ENCODE measurements around the gene CCDC92.

CCDC92 gene

DNA sequence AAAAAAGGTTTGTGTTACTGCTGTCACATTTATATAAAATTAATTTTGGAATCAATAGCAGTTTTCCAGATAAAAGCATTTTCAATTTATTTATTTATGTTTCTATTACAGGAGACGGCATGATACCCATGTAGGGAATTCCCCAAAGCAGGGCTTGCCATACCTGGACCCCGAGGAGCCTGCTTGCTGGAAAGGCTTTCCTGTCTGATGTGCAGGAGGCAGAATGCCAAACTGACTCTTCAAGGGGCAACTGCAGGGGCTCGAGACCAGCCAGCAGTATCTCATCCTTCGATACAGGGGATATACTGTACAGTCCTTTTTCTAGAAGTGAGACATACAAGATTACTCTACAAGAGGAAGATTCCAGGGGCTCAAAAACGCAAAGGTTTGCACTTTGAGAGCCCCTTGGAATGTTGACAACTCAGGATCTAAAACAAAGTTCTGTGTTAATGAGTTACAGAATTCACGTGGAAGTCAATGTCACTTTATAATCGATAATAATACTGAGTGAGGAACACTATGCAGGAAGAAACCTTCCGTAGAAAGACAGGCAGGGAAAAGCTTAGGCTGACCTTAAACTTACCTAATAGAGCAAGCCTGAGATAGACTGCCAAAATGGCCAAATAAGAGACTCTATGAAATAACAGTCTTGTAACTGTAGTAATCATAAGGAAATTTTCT, 38.9 kb upstream of the CCDC92 start:
- Histone ChIP-seq H3K27ac (ENCODE audit: insufficient read depth, low read depth, low read length, poor library complexity, severe bottlenecking) (no peak overlapping the region), H3K36me3 (ENCODE audit: control insufficient read depth, insufficient read depth, low read length) (peaks cover 16% of the 10 kb centered on the region), H3K4me1 (ENCODE audit: control insufficient read depth, insufficient read depth, low read length) (peaks cover 14% of the 10 kb centered on the region), H3K4me3 (ENCODE audit: insufficient read depth, low read depth, low read length) (no peak overlapping the region), H3K9me3 (ENCODE audit: control insufficient read depth, low read length) (no peaks in the 10 kb centered on the region), H3K27me3 (ENCODE audit: control insufficient read depth, insufficient read depth, low read length, poor library complexity, severe bottlenecking) (no peaks in the 10 kb centered on the region)
- 93 to 97% methylated on average over 8 of the region's 8 CpGs for WGBS, 2 experiments

DNA sequence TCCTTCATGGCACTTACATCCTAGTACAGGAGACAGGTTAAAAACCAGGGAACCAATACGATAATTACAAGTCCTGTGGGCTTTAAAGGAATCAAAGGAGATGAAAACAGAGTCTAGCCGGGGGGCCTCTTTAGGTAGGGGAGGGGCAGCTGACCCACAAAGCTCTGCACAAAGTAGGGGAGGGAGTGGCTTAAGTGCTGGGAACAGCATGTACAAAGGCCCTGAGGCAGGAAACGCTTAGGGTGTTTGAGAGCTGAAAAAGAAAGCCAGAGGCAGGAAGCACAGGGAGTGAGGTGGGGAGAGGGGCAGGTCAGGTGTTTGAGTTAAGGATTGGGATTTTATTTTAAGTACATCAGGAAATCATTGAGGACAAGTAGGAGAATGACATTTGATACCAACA, 38.1 kb upstream of the CCDC92 start:
- H3K36me3 ChIP-seq (ENCODE audit: control insufficient read depth, insufficient read depth, low read length) = peaks cover 17% of the 10 kb centered on the region
- H3K4me1 ChIP-seq (ENCODE audit: control insufficient read depth, insufficient read depth, low read length) = peaks cover 21% of the 10 kb centered on the region
- H3K27me3 ChIP-seq (ENCODE audit: control insufficient read depth, insufficient read depth, low read length, poor library complexity, severe bottlenecking) = no peaks in the 10 kb centered on the region
- no peaks in the 10 kb centered on the region for H3K9me3 ChIP-seq (ENCODE audit: control insufficient read depth, low read length)
- WGBS, 2 experiments = 89 to 91% methylated on average over 3 of the region's 3 CpGs
- H3K27ac ChIP-seq (ENCODE audit: insufficient read depth, low read depth, low read length, poor library complexity, severe bottlenecking) = no peak overlapping the region
- no peak overlapping the region for H3K4me3 ChIP-seq (ENCODE audit: insufficient read depth, low read depth, low read length)

DNA sequence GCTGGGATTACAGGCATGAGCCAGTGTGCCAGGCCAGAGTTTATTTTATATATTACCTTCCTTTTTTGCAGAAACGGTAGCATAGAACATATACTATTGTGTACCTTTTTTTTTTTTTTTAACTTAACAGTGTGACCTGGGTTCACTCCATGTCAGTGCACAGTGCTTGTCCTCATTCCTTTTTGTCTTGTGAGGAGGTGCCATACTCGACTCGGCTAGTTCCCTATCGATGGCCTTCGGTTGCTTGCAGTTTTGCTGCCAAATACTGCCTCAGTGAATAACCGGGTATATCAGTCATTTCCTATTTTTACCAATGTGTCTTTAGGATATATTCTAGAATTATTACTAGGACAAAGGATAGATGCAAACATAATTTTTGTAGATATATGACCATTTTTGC, 37.1 kb upstream of the CCDC92 start:
- Histone ChIP-seq H3K9me3 (ENCODE audit: control insufficient read depth, low read length) (no peaks in the 10 kb centered on the region), H3K36me3 (ENCODE audit: control insufficient read depth, insufficient read depth, low read length) (peaks cover 19% of the 10 kb centered on the region), H3K4me3 (ENCODE audit: insufficient read depth, low read depth, low read length) (no peak overlapping the region), H3K27ac (ENCODE audit: insufficient read depth, low read depth, low read length, poor library complexity, severe bottlenecking) (no peak overlapping the region), H3K27me3 (ENCODE audit: control insufficient read depth, insufficient read depth, low read length, poor library complexity, severe bottlenecking) (no peaks in the 10 kb centered on the region), H3K4me1 (ENCODE audit: control insufficient read depth, insufficient read depth, low read length) (peaks cover 22% of the 10 kb centered on the region)
- WGBS, 2 experiments = 96 to 100% methylated on average over 5 to 6 of the region's 6 CpGs

GRCh38 chr12:124008595-124008994, 36.0 kb upstream of the CCDC92 start:
- Histone ChIP-seq H3K9me3 (ENCODE audit: control insufficient read depth, low read length) (no peaks in the 10 kb centered on the region), H3K27me3 (ENCODE audit: control insufficient read depth, insufficient read depth, low read length, poor library complexity, severe bottlenecking) (no peaks in the 10 kb centered on the region), H3K4me3 (ENCODE audit: insufficient read depth, low read depth, low read length) (no peak overlapping the region), H3K4me1 (ENCODE audit: control insufficient read depth, insufficient read depth, low read length) (peaks cover 22% of the 10 kb centered on the region), H3K27ac (ENCODE audit: insufficient read depth, low read depth, low read length, poor library complexity, severe bottlenecking) (no peak overlapping the region), H3K36me3 (ENCODE audit: control insufficient read depth, insufficient read depth, low read length) (peaks cover 19% of the 10 kb centered on the region)
- 66 to 70% methylated on average over 2 to 3 of the region's 3 CpGs for WGBS, 2 experiments

GRCh38 chr12:124007826-124008570, 35.4 kb upstream of the CCDC92 start:
- Histone ChIP-seq H3K27me3 (ENCODE audit: control insufficient read depth, insufficient read depth, low read length, poor library complexity, severe bottlenecking) (no peaks in the 10 kb centered on the region), H3K4me1 (ENCODE audit: control insufficient read depth, insufficient read depth, low read length) (peaks cover 22% of the 10 kb centered on the region), H3K36me3 (ENCODE audit: control insufficient read depth, insufficient read depth, low read length) (peaks cover 15% of the 10 kb centered on the region), H3K4me3 (ENCODE audit: insufficient read depth, low read depth, low read length) (no peak overlapping the region), H3K9me3 (ENCODE audit: control insufficient read depth, low read length) (no peaks in the 10 kb centered on the region), H3K27ac (ENCODE audit: insufficient read depth, low read depth, low read length, poor library complexity, severe bottlenecking) (no peak overlapping the region)
- 87 to 88% methylated on average over 9 of the region's 9 CpGs for WGBS, 2 experiments

- no peak overlapping the region for H3K4me3 ChIP-seq (ENCODE audit: insufficient read depth, low read depth, low read length)
- H3K36me3 ChIP-seq (ENCODE audit: control insufficient read depth, insufficient read depth, low read length) = peaks cover 11% of the 10 kb centered on the region
- no peaks in the 10 kb centered on the region for H3K9me3 ChIP-seq (ENCODE audit: control insufficient read depth, low read length)
- H3K4me1 ChIP-seq (ENCODE audit: control insufficient read depth, insufficient read depth, low read length) = peaks cover 22% of the 10 kb centered on the region
- H3K27ac ChIP-seq (ENCODE audit: insufficient read depth, low read depth, low read length, poor library complexity, severe bottlenecking) = no peak overlapping the region
- H3K27me3 ChIP-seq (ENCODE audit: control insufficient read depth, insufficient read depth, low read length, poor library complexity, severe bottlenecking) = no peaks in the 10 kb centered on the region
- 80 to 82% methylated on average over 12 to 14 of the region's 14 CpGs for WGBS, 2 experiments
Measured at GRCh38 chr12:124006846-124007713, 34.4 kb upstream of the CCDC92 start.

DNA sequence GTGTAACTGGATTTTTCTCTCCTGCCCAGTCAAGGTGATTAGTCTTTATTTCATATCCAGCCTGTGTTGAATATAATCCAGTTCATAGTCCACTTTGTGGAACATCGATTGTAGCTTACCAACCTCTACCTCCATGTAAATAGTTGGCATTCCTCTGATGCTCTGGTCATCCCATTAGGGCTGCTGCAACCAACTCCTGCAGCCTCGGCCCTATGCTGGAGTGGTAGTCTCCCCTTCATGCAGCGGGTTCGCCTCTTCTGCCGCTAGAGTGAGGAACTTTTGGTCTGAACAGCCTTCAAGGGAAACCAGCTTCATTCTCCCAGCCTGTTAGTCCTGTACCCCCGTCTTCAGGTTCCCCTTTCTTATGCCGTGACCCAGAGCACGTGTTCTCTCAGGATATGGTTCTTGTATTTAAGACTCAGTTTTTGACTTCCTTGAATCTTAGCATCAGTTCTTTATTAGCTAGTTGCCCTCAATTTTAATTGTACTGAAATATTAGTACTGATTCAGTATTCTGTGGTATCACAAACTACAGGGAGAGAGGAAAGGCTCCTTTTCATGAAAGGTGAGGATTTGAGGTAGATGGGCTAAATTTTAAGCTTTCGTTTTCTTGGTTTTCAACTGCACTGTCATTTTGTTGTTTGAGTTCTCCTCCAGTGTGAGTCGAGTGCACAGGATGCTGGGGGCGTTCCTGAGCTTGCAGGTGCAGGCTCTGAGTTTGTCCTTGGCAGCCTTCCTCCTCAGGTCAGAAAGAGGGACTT, 33.6 kb upstream of the CCDC92 start:
- Histone ChIP-seq H3K36me3 (ENCODE audit: control insufficient read depth, insufficient read depth, low read length) (peaks cover 3% of the 10 kb centered on the region), H3K4me3 (ENCODE audit: insufficient read depth, low read depth, low read length) (no peak overlapping the region), H3K9me3 (ENCODE audit: control insufficient read depth, low read length) (no peaks in the 10 kb centered on the region), H3K27ac (ENCODE audit: insufficient read depth, low read depth, low read length, poor library complexity, severe bottlenecking) (no peak overlapping the region), H3K27me3 (ENCODE audit: control insufficient read depth, insufficient read depth, low read length, poor library complexity, severe bottlenecking) (no peaks in the 10 kb centered on the region), H3K4me1 (ENCODE audit: control insufficient read depth, insufficient read depth, low read length) (peaks cover 22% of the 10 kb centered on the region)
- WGBS, 2 experiments = 90 to 91% methylated on average over 11 of the region's 11 CpGs

GRCh38 chr12:124004233-124004875, 31.7 kb upstream of the CCDC92 start:
- 91 to 95% methylated on average over 9 of the region's 9 CpGs for WGBS, 2 experiments
- H3K4me1 ChIP-seq (ENCODE audit: control insufficient read depth, insufficient read depth, low read length) = peaks cover 22% of the 10 kb centered on the region
- no peaks in the 10 kb centered on the region for H3K9me3 ChIP-seq (ENCODE audit: control insufficient read depth, low read length)
- H3K4me3 ChIP-seq (ENCODE audit: insufficient read depth, low read depth, low read length) = no peak overlapping the region
- H3K36me3 ChIP-seq (ENCODE audit: control insufficient read depth, insufficient read depth, low read length) = peaks cover 7% of the 10 kb centered on the region
- no peak overlapping the region for H3K27ac ChIP-seq (ENCODE audit: insufficient read depth, low read depth, low read length, poor library complexity, severe bottlenecking)
- no peaks in the 10 kb centered on the region for H3K27me3 ChIP-seq (ENCODE audit: control insufficient read depth, insufficient read depth, low read length, poor library complexity, severe bottlenecking)

- Histone ChIP-seq H3K27ac (ENCODE audit: insufficient read depth, low read depth, low read length, poor library complexity, severe bottlenecking) (no peak overlapping the region), H3K4me1 (ENCODE audit: control insufficient read depth, insufficient read depth, low read length) (peaks cover 19% of the 10 kb centered on the region), H3K36me3 (ENCODE audit: control insufficient read depth, insufficient read depth, low read length) (peaks cover 11% of the 10 kb centered on the region), H3K9me3 (ENCODE audit: control insufficient read depth, low read length) (no peaks in the 10 kb centered on the region), H3K27me3 (ENCODE audit: control insufficient read depth, insufficient read depth, low read length, poor library complexity, severe bottlenecking) (no peaks in the 10 kb centered on the region), H3K4me3 (ENCODE audit: insufficient read depth, low read depth, low read length) (no peak overlapping the region)
- 92 to 95% methylated on average over 2 of the region's 2 CpGs for WGBS, 2 experiments
Measured at GRCh38 chr12:124002654-124003053, 30.0 kb upstream of the CCDC92 start.
